Keratinocyte (primary cell): ENCODE data around the gene CHL1.

Experiments
- CTCF ChIP-seq, 3 experiments: IDR thresholded peaks in 1 of 3; conservative IDR thresholded peaks in 1 of 3; optimal IDR thresholded peaks in 1 of 3; 2 replicates in 2 of 3; 3 replicates in 1 of 3; pipeline versions ENCODE3 to v1.5.1; 2011; ENCODE audit warnings: low read length in 3 of 3, mild to moderate bottlenecking in 3 of 3, moderate library complexity in 2 of 3, control low read depth in 1 of 3, inconsistent platforms in 1 of 3; ENCODE audit not compliant: insufficient read depth in 2 of 3; ENCODE audit errors: extremely low read depth in 1 of 3
- EZH2 ChIP-seq: IDR thresholded peaks from one replicate; pipeline ENCODE4 v1.6.1; 2012; ENCODE audit warnings: inconsistent platforms, mild to moderate bottlenecking, low read length, moderate library complexity

- TF ChIP-seq CTCF (optimal IDR thresholded peaks at IDR 0.05 in 1 of 3, IDR thresholded peaks at IDR 0.05 in 1 of 3, conservative IDR thresholded peaks at IDR 0.05 in 1 of 3; ENCODE audit: extremely low read depth in 1 of 3, insufficient read depth in 2 of 3, low read length in 3 of 3) (no peak), EZH2 (no peak)
Measured at GRCh38 chr3:399647-400046, 203.1 kb downstream of the CHL1 start.
